Tibial nerve (tissue), 4 donors: ENCODE data around the gene TBC1D22A.

Experiments used
- CTCF ChIP-seq, 5 experiments: fragments of 200-600 bp in 3 of 5; fragments of 450-650 bp in 2 of 5; sonication (generic) in 3 of 5; IDR thresholded peaks; one replicate each; pipeline ENCODE4 v1.5.1; 2016 to 2019; ENCODE audit warnings: antibody characterized with exemption in 5 of 5, mild to moderate bottlenecking in 3 of 5, moderate library complexity in 2 of 5
- EP300 ChIP-seq, 2 donors: sonication (generic); formaldehyde crosslinking; IDR thresholded peaks; one replicate each; pipeline ENCODE4 v1.6.1; 2017; ENCODE audit warnings: antibody characterized with exemption in 2 of 2, mild to moderate bottlenecking in 1 of 2

GRCh38 chr22:47031628-47031915 is 269.1 kb downstream of the TBC1D22A start:
- TF ChIP-seq CTCF (IDR thresholded peaks at IDR 0.05) (no peak), EP300 (IDR thresholded peaks at IDR 0.05) (no peak)
